DOHH2 (cell line): ENCODE results near the gene ITIH5.

Experiments
- CTCF ChIP-seq: fragments of 200-600 bp; sonication (generic); IDR thresholded peaks from one replicate; pipeline ENCODE4 v1.5.1; 2014; ENCODE audit warnings: antibody characterized with exemption, mild to moderate bottlenecking, low read depth, low read length; ENCODE audit not compliant: poor library complexity, severe bottlenecking
- EZH2phosphoT487 ChIP-seq: fragments of 200-600 bp; sonication (generic); IDR thresholded peaks from 2 replicates; pipeline ENCODE4 v1.6.1; 2017; ENCODE audit warnings: borderline replicate concordance, mild to moderate bottlenecking, antibody characterized with exemption, low read length, moderate library complexity, mixed read lengths

DNA sequence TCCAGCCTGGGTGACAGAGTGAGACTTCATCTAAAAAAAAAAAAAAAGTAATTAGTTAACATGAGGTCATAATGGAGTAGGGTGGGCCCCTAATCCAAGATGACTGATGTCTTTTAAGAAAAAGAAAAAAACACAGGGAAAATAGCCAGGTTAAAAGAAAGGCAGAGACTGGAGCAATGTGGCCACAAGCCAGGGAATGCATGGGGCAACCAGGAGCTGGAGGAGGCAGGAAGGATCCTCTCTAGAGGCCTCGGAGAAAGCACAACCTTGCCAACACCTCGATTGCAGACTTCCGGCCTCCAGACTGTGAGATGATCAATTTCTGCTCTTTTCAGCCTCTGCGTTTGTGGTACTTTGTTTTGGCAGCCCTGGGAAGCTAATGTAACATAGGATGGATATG lies 121.5 kb downstream of the ITIH5 start:
- TF ChIP-seq CTCF (no peak), EZH2phosphoT487 (no peak)
